HG03354 (cell line): ENCODE measurements around the gene ZNF587B.
"Not testable (repeated sequence)": the region's sequence is repeated elsewhere in the genome, so short reads cannot be mapped to it uniquely, and the experiment has no call there.

Source experiments
- ATAC-seq: cut with Tn5 transposase; IDR thresholded peaks from one replicate; pipeline ENCODE4 v1.9.1; 2021; ENCODE audit warnings: mild to moderate bottlenecking; ENCODE audit not compliant: unreplicated experiment, poor library complexity, severe bottlenecking

Gene ZNF587B

DNA sequence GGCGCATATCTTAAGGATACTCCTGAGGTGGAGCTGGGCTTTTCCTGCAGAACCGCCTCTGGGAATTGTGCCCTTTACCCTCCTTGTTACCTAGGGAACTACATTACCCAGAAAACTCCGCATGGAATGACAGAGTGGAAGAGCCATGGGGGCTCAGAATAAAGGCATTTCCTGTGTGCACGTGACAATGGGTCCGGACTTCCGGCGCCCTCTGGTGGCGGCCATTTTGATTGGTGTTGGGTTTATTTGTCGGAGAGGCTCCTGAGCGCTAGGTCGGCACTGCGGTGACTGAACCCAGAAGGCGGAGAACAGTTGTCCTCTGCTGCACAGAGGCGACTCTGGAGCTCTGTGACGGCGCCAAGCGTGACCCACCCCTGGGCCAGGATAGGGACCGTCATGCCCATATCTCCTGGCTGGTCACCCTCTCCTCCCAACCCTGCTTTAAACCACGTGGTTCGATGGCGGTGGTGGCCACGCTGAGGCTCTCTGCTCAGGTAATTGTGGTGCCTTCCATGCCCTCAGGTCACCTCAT lies at the start of gene ZNF587B:
TSS of gene ZNF587B (plus strand) at position 229 of the 532 bp plus-strand sequence. CDS start at position 459, 230 bp downstream.
- no peak for ATAC-seq

GRCh38 chr19:57786286-57786685 lies 43.8 kb upstream of the ZNF587B start:
- ATAC-seq: no peak

- ATAC-seq: no peak
Observed at GRCh38 chr19:57786906-57787305, 43.2 kb upstream of the ZNF587B start.

DNA sequence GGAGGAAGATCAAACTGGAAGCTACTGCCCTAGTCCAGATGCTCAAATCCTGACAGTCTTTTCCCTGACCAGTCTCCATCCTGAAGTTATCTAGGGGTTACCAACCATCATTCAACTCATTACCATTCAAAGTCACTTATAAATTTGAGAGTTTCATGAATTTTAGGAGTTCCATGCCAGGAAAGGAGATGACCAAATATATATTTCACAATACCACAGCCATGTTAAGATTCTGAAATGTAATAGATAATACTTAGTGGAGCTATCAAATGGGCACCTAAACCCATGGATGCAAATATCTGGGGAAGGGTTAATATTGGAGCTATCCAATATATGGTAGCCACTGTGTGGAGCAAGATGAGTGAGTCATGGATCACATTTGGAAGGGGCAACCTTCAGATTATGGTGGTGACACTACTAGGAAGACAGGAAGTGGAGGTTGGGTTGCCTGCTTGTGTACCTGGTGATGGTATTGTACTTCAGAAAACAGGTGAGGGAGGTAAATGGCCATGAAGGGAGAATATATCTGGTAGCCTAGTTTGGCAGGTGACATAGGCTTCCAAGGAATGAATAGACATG lies 41.9 kb upstream of the ZNF587B start:
- no peak for ATAC-seq

DNA sequence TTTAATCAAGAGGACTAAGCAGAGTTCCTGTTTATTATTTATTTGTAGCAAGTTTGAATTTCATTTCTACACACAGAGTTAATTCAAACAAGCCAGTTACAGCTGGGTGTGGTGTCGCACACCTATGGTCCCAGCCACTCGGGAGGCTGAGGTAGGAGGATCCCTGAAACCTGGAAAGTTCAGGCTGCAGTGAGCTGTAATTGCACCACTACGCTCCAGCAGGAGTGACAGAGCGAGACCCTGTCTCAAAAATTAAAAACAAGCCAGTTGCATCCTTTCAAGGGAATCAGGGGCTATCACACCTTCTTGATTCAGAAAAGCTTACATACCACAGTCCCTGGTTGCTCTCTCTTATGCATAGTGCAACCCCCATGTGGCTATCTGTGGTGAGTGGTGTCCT lies 40.8 kb upstream of the ZNF587B start:
- no peak for ATAC-seq

DNA sequence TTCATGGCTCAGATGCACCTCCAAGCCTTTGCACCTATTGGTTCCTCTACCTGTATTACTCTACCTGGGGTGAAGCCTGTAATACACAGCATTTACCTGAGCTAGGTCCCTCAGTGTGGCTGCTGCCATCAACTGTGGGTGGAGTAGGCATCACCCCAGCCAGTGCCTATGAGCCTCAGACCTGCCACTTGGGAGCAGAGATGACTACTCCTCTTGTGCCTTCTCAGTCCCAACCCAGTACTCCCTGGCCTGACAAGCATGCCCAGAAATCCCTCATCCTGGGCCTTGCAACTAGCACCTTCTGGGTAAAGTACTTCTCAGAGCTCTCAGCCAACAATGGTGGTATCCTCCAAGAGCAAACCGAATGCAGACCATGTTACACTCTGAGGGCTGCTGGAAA lies 33.5 kb upstream of the ZNF587B start:
- not testable (repeated sequence) for ATAC-seq

- no peak for ATAC-seq
Observed at GRCh38 chr19:57800696-57801095, 29.4 kb upstream of the ZNF587B start.

DNA sequence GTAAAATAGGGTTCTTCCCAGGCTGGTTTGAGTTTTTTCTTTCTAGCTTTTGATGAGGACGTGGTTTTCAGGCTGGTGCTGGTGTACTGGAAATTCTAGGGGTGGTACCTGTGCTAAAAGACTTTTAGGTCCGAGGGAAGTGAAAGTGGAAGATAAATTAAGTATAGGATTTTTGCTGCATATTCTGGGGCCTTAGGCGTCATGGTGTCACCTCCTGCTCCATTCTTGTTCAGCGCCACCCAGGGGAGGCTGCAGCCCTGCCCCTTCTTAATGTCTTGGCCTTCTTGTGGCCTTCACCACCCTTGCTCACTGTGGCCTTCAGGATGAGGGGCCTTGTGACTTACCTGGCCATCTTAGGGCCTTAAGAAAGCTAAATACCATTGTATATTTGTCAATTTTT lies 27.8 kb upstream of the ZNF587B start:
- ATAC-seq: no peak

GRCh38 chr19:57803265-57803593 lies 26.9 kb upstream of the ZNF587B start:
- no peak for ATAC-seq

- ATAC-seq: no peak
Observed at GRCh38 chr19:57803594-57804325, 26.3 kb upstream of the ZNF587B start.

GRCh38 chr19:57807541-57807940 lies 22.6 kb upstream of the ZNF587B start:
- no peak for ATAC-seq

- not testable (repeated sequence) for ATAC-seq
Observed at GRCh38 chr19:57810410-57811295, 19.4 kb upstream of the ZNF587B start.

DNA sequence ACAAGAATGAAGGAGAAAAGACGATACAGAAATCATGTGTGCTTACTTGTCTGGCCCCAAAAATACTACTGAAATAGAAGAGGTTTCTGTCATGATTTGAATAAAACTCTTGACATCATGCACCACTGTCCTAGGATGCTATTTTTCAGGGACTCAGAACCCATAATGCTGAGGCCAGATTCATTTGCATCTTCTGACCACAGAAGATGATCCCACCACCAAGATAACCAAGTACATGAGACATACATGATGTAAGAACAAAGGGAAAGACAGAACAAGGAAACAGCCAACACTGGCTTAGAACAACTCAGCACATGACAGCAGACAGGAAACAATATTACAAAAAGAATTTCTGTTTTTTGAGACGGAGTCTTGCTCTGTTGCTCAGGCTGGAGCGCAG lies 17.9 kb upstream of the ZNF587B start:
- ATAC-seq: peak; percentile 28

DNA sequence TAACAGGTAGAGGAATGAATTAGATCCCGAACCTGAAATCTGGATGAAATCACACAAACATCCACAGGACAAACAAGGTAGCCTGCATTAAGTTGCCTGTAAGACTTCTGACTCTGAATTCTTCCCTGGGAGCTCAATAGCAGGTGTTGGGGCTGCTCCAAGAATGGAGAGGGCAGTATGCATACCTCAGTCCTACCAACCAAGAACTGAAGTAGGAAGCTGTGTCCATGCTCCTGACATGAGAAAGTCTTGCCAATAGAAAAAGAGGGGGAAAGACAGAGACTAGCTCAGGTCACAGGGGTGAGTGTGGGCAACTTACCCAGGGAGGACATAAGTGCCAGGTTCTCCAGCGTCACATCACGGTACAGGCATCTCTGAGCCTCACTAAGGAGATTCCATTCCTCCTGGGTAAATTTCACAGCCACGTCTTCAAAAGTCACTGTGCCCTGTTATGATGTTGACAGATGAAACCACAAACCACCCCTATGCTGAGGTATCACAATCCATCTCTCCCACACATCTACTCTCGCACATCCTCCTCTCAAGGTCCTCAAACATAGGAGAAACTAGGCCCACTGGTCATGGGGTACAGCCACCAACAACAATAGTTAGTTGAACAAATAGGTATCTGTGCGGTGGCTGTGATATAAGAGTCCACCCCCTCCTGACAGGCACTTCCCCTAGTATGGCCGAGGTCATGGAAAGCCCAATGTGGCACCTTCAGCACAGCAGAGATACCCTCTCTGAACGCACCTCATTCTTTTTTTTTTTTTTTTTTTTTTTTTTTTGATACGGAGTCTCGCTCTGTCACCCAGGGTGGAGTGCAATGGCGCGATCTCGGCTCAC lies 16.9 kb upstream of the ZNF587B start:
- ATAC-seq: not testable (repeated sequence)

- no peak for ATAC-seq
Observed at GRCh38 chr19:57813919-57814504, 16.1 kb upstream of the ZNF587B start.

- peak; percentile 79 for ATAC-seq
Observed at GRCh38 chr19:57814505-57815246, 15.4 kb upstream of the ZNF587B start, which contains the start of gene ZNF552. Gene ZNF552 (minus strand): TSS chr19:57814913. CDS start chr19:57814743, 170 bp downstream.

- no peak for ATAC-seq
Observed at GRCh38 chr19:57815247-57816075, 14.6 kb upstream of the ZNF587B start.

DNA sequence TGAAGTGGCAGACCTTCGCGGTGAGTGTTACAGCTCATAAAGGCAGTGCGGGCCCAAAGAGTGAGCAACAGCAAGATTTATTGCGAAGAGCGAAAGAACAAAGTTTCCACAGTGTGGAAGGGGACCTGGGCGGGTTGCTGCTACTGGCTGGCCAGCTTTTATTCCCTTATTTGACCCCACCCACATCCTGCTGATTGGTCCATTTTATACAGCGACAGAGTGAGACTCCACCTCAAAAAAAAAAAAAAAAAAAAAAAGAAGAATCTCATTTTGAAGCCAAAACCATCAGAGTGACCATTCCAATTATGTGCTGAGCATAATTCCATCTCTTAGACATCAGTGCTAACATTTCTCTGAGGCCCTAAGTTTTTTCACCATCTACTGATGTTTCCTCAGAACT lies 13.4 kb upstream of the ZNF587B start:
- no peak for ATAC-seq
